GM12878 (cell line): ENCODE measurements around the gene FAP. TPM values are rescaled to one million over a fixed set of nuclear protein-coding genes. Genes with fewer than 3 reads are reported as not detected.
A peak's percentile ranks its signal among the peaks of the same experiment; 100 is the strongest.

Experiments
- ATAC-seq: fragments of 200-7000 bp; cut with Tn5 transposase; 3 replicates; pipeline ENCODE4 v1.9.1; 2020; ENCODE audit warnings: mild to moderate bottlenecking, moderate library complexity
- BruUV-seq: library from RNA; stranded (reverse); fragments of 400-500 nt; replicated peaks from 2 replicates; lab custom pipeline; 2021; lab: Mats Ljungman, UMichigan
- CTCF ChIA-PET: fragments of 300-600 bp; sonication (Branson Sonifier 250); formaldehyde crosslinking; extraction: SDS; loops from one replicate; lab custom pipeline; 2021; ENCODE audit warnings: inconsistent platforms; lab: Yijun Ruan, JAX
- POLR2A ChIA-PET: fragments of 350-600 bp; formaldehyde crosslinking; extraction: SDS; loops from one replicate; lab custom pipeline; 2021; ENCODE audit warnings: inconsistent platforms; lab: Charles Lee
- RAD21 ChIA-PET: fragments of 300-600 bp; sonication (Branson Sonifier 250); formaldehyde crosslinking; loops from one replicate; lab custom pipeline; 2023; ENCODE audit warnings: antibody characterized with exemption; ENCODE audit not compliant: unreplicated experiment; lab: Charles Lee
- SMC1A ChIA-PET: fragments of 300-600 bp; sonication (Branson Sonifier 250); formaldehyde crosslinking; loops from one replicate; lab custom pipeline; 2023; ENCODE audit not compliant: unreplicated experiment, uncharacterized antibody; lab: Charles Lee
- DNase-seq: peaks from one replicate; pipeline ENCODE4 v3.0.0-alpha.2; 2011; ENCODE audit warnings: low read depth, low spot score
- FAIRE-seq: peaks from 3 replicates; lab custom pipeline; 2011; peaks lifted over from hg19 to GRCh38; lab: Jason Lieb, UNC
- H2AFZ ChIP-seq: 2 replicates; pipeline ENCODE4 v1.6.0; 2011; ENCODE audit warnings: low read depth, low read length, control low read depth; ENCODE audit not compliant: control insufficient read depth
- H3K27ac ChIP-seq: 2 replicates; pipeline ENCODE4 v1.5.1; 2011; ENCODE audit warnings: control low read depth; ENCODE audit not compliant: control insufficient read depth, insufficient read depth
- H3K27me3 ChIP-seq, 2 experiments: replicated peaks in 1 of 2; 2 replicates each; pipeline versions ENCODE4 v1.6.0 to v1.6.1; 2011; ENCODE audit warnings: low read length in 1 of 2; ENCODE audit not compliant: control insufficient read depth in 2 of 2, insufficient read depth in 2 of 2
- H3K36me3 ChIP-seq, 2 experiments: 2 replicates each; pipeline ENCODE4 v1.5.1; 2011; ENCODE audit warnings: low read length in 1 of 2; ENCODE audit not compliant: control insufficient read depth in 2 of 2, insufficient read depth in 2 of 2
- H3K4me1 ChIP-seq: 2 replicates; pipeline ENCODE4 v1.6.1; 2011; ENCODE audit warnings: mild to moderate bottlenecking, low read length, moderate library complexity, mixed read lengths; ENCODE audit not compliant: control insufficient read depth, insufficient read depth
- H3K4me2 ChIP-seq: 2 replicates; pipeline ENCODE4 v1.6.0; 2011; ENCODE audit warnings: control low read depth; ENCODE audit not compliant: control insufficient read depth, insufficient read depth
- H3K4me3 ChIP-seq: fragments of 200-600 bp; sonication (generic); 2 replicates; pipeline ENCODE4 v1.5.1; 2016
- H3K79me2 ChIP-seq: 2 replicates; pipeline ENCODE4 v1.6.0; 2011; ENCODE audit warnings: low read length; ENCODE audit not compliant: control insufficient read depth, insufficient read depth
- H3K9ac ChIP-seq: 2 replicates; pipeline ENCODE4 v1.8.0; 2011; ENCODE audit warnings: low read length, control low read depth, mixed read lengths; ENCODE audit not compliant: control insufficient read depth, insufficient read depth
- H3K9me3 ChIP-seq: replicated peaks from 3 replicates; pipeline ENCODE4 v1.5.1; 2011; ENCODE audit warnings: mild to moderate bottlenecking, low read length; ENCODE audit not compliant: control insufficient read depth, insufficient read depth
- H4K20me1 ChIP-seq: 2 replicates; pipeline ENCODE4 v1.6.0; 2011; ENCODE audit not compliant: control insufficient read depth, insufficient read depth
- FOXK2 ChIP-seq: fragments of 450-650 bp; IDR thresholded peaks from 2 replicates; pipeline ENCODE4 v1.6.1; 2017; ENCODE audit warnings: mild to moderate bottlenecking, moderate library complexity
- HSF1 ChIP-seq: fragments of 150-350 bp; IDR thresholded peaks from 2 replicates; pipeline ENCODE4 v1.6.1; 2014; ENCODE audit warnings: mild to moderate bottlenecking, low read depth, low read length
- PKNOX1 ChIP-seq: fragments of 450-650 bp; IDR thresholded peaks from 2 replicates; pipeline ENCODE4 v1.6.1; 2016; ENCODE audit warnings: mild to moderate bottlenecking
- REST ChIP-seq: IDR thresholded peaks from 2 replicates; pipeline ENCODE4 v1.6.1; 2012; ENCODE audit warnings: mild to moderate bottlenecking, low read depth, low read length
- SREBF2 ChIP-seq: IDR thresholded peaks from 2 replicates; pipeline ENCODE4 v1.6.1; 2012; ENCODE audit warnings: mild to moderate bottlenecking, low read length
- SRF ChIP-seq, 2 experiments: IDR thresholded peaks; 2 replicates each; pipeline ENCODE4 v1.6.1; 2011; ENCODE audit warnings: low read depth in 2 of 2, low read length in 2 of 2, mild to moderate bottlenecking in 1 of 2, moderate library complexity in 1 of 2
- STAT1 ChIP-seq: fragments of 450-650 bp; conservative IDR thresholded peaks from 2 replicates; pipeline ENCODE4 v1.6.1; 2014; ENCODE audit warnings: antibody characterized with exemption, mild to moderate bottlenecking
- SUZ12 ChIP-seq: fragments of 200-600 bp; sonication (generic); IDR thresholded peaks from one replicate; pipeline ENCODE4 v1.6.1; 2018; ENCODE audit warnings: antibody characterized with exemption, mild to moderate bottlenecking; ENCODE audit not compliant: unreplicated experiment
- YY1 ChIP-seq: IDR thresholded peaks from 2 replicates; pipeline ENCODE4 v1.6.1; 2011; ENCODE audit warnings: low read depth, mild to moderate bottlenecking, low read length
- ZNF207 ChIP-seq: fragments of 450-650 bp; IDR thresholded peaks from 2 replicates; pipeline ENCODE4 v1.6.1; 2014; ENCODE audit warnings: antibody characterized with exemption, mild to moderate bottlenecking, borderline replicate concordance
- ZNF592 ChIP-seq: fragments of 450-650 bp; IDR thresholded peaks from 2 replicates; pipeline ENCODE4 v1.6.1; 2017; ENCODE audit warnings: mild to moderate bottlenecking, moderate library complexity
- WGBS: methylation state at CpG from one replicate; pipeline ENCODE4 v1.1.6; 2016; ENCODE audit warnings: low lambda C conversion rate; ENCODE audit not compliant: insufficient replicate concordance, insufficient coverage; ENCODE audit errors: missing lambda C conversion rate; 5-methylcytosine and 5-hydroxymethylcytosine counted together
- in situ Hi-C: fragments of 300-500 bp; cut with MboI; formaldehyde crosslinking; loops from 9 replicates; pipeline ENCODE4 v1.14.3; 2018; ENCODE audit warnings: mixed read lengths
- intact Hi-C: fragments of 100-400 bp; cut with micrococcal nuclease; formaldehyde crosslinking; loops from one replicate; pipeline ENCODE4 v1.14.2; 2022; ENCODE audit not compliant: unreplicated experiment
- polyA plus RNA-seq, 11 experiments: library from polyadenylated mRNA; depleted of rRNA in 4 of 11; unstranded in 6 of 11; stranded (reverse) in 5 of 11; fragments of >200 nt; fragmentation: Nextera tagmentation in 4 of 11; fragmentation: Illumina TruSeq in 1 of 11; extraction: Ambion mirVana in 4 of 11; extraction: Trizol in 1 of 11; gene quantifications; 1 replicate in 1 of 11; 2 replicates in 10 of 11; pipeline versions ENCODE4 v1.2.1 to v1.2.3, GENCODE V29; 2011 to 2016; ENCODE audit warnings: inconsistent platforms in 2 of 11, missing spikeins in 2 of 11, low read depth in 1 of 11
- total RNA-seq, 4 experiments: library from RNA; depleted of rRNA in 3 of 4; stranded (reverse); fragments of >200 nt in 3 of 4; fragmentation: Illumina TruSeq in 1 of 4; extraction: Trizol in 1 of 4; gene quantifications; 2 replicates each; pipeline versions ENCODE4 v1.2.1 to v1.2.3, GENCODE V29; 2013 to 2021

FAP gene
- total and polyA plus RNA-seq, 10 of the 15 experiments (the other 5 are each of a cell fraction or from before 2014, with no cell fraction given): 0.16 TPM; not detected in 9

- peaks cover 5 to 33% of the 10 kb centered on the region in 2 experiments for H3K36me3 ChIP-seq
Observed at GRCh38 chr2:162282765-162283425, 39.6 kb upstream of the FAP start.

More at GRCh38 chr2:162282765-162283425, 39.6 kb upstream of the FAP start:
- POLR2A ChIA-PET: no interaction called here
- Histone ChIP-seq H3K4me2 (no peak overlapping the region), H4K20me1 (no peaks in the 10 kb centered on the region), H3K9ac (no peak overlapping the region), H3K4me1 (no peaks in the 10 kb centered on the region), H3K9me3 (no peaks in the 10 kb centered on the region), H3K4me3 (no peak overlapping the region), H3K27ac (no peak overlapping the region), H3K79me2 (no peaks in the 10 kb centered on the region), H3K27me3 (no peaks in the 10 kb centered on the region), H2AFZ (no peak overlapping the region)
- CTCF ChIA-PET: interaction anchor here (1.1 to 13.1 kb wide), 5 partner anchors 17 to 62 kb away, joined by 3 to 172 read pairs (median 5); no protein-coding TSS in a partner anchor
- TF ChIP-seq YY1: no peak
- no peak for TF ChIP-seq SUZ12
- no peak for TF ChIP-seq STAT1
- TF ChIP-seq FOXK2: no peak
- no peak for TF ChIP-seq ZNF207
- no peak for TF ChIP-seq PKNOX1
- TF ChIP-seq HSF1: no peak
- TF ChIP-seq SRF (IDR thresholded peaks at IDR 0.05; ENCODE audit: low read depth in 2 of 2, low read length in 2 of 2): no peak
- no peak for TF ChIP-seq ZNF592
- TF ChIP-seq SREBF2: no peak
- no peak for TF ChIP-seq REST
- 69% methylated on average over 4 of the region's 4 CpGs for WGBS
- BruUV-seq: no TSS peak
- intact Hi-C loops: no loop called here
- DNase-seq: no peak
- RAD21 ChIA-PET: interaction anchor here (0.8 to 1.6 kb wide), 3 partner anchors 11 to 51 kb away, joined by 3 to 4 read pairs (median 3); no protein-coding TSS in a partner anchor
- ATAC-seq: no peak
- FAIRE-seq: peak; percentile 7
- SMC1A ChIA-PET: interaction anchor here (1.0 to 2.7 kb wide), 3 partner anchors 8 to 26 kb away, joined by 3 to 10 read pairs (median 3); no protein-coding TSS in a partner anchor
- in situ Hi-C loops: no loop called here
